CD4-positive, alpha-beta memory T cell (primary cell): ENCODE results near the gene OR10G6. TPM values are rescaled to one million over a fixed set of nuclear protein-coding genes. Genes with fewer than 3 reads are reported as not detected.
A peak's percentile ranks its signal among the peaks of the same experiment; 100 is the strongest.
"Not testable (repeated sequence)": the region's sequence is repeated elsewhere in the genome, so short reads cannot be mapped to it uniquely, and the experiment has no call there.

Experiments used
- CTCF ChIA-PET: fragments of 350-600 bp; sonication (Branson Sonifier 250); formaldehyde crosslinking; loops from one replicate; lab custom pipeline; 2021; ENCODE audit warnings: inconsistent platforms; ENCODE audit not compliant: partially characterized antibody; lab: Charles Lee
- POLR2A ChIA-PET: fragments of 350-600 bp; sonication (Branson Sonifier 250); formaldehyde crosslinking; loops from one replicate; lab custom pipeline; 2021; ENCODE audit not compliant: partially characterized antibody; lab: Charles Lee
- DNase-seq, 5 donors: peaks; one replicate each; pipeline versions ENCODE4 v3.0.0 to v3.0.0-alpha.2; 2020 to 2022; ENCODE audit warnings: mixed read lengths in 1 of 5
- H3K27ac ChIP-seq: one replicate; pipeline ENCODE4 v1.7.0; 2013; ENCODE audit warnings: low read depth, low read length
- H3K27me3 ChIP-seq: 2 replicates; pipeline ENCODE4 v1.7.0; 2013; ENCODE audit warnings: mild to moderate bottlenecking, low read length, moderate library complexity; ENCODE audit not compliant: insufficient read depth
- H3K36me3 ChIP-seq: 2 replicates; pipeline ENCODE4 v1.7.0; 2013; ENCODE audit warnings: mild to moderate bottlenecking, low read length, moderate library complexity; ENCODE audit not compliant: insufficient read depth
- H3K4me1 ChIP-seq: 2 replicates; pipeline ENCODE4 v1.7.0; 2013; ENCODE audit warnings: mild to moderate bottlenecking, low read length, moderate library complexity; ENCODE audit not compliant: insufficient read depth
- H3K4me3 ChIP-seq, 2 donors: one replicate each; pipeline ENCODE4 v1.7.0; 2013; ENCODE audit warnings: low read length in 2 of 2, mild to moderate bottlenecking in 1 of 2
- H3K9me3 ChIP-seq, 2 donors: one replicate each; pipeline ENCODE4 v1.7.0; 2013; ENCODE audit warnings: low read length in 2 of 2, control low read depth in 1 of 2; ENCODE audit not compliant: control insufficient read depth in 1 of 2
- H3K27ac Mint-ChIP-seq, 7 donors: one replicate each; pipeline ENCODE4 v1.8.0; 2020 to 2021; ENCODE audit warnings: mixed read lengths in 7 of 7, mild to moderate bottlenecking in 6 of 7, inconsistent platforms in 3 of 7, moderate library complexity in 3 of 7
- H3K27me3 Mint-ChIP-seq, 2 donors: one replicate each; pipeline ENCODE4 v1.8.0; 2020 to 2021; ENCODE audit warnings: mixed read lengths in 2 of 2
- H3K36me3 Mint-ChIP-seq, 2 donors: one replicate each; pipeline ENCODE4 v1.8.0; 2020 to 2021; ENCODE audit warnings: mixed read lengths in 2 of 2, inconsistent platforms in 1 of 2, mild to moderate bottlenecking in 1 of 2
- H3K4me1 Mint-ChIP-seq, 4 donors: one replicate each; pipeline ENCODE4 v1.8.0; 2020 to 2021; ENCODE audit warnings: mixed read lengths in 4 of 4, mild to moderate bottlenecking in 1 of 4
- H3K4me3 Mint-ChIP-seq, 8 donors: one replicate each; pipeline ENCODE4 v1.8.0; 2020 to 2021; ENCODE audit warnings: mixed read lengths in 8 of 8, mild to moderate bottlenecking in 7 of 8, moderate library complexity in 6 of 8, inconsistent platforms in 3 of 8
- H3K9me3 Mint-ChIP-seq, 8 donors: one replicate each; pipeline ENCODE4 v1.8.0; 2020 to 2021; ENCODE audit warnings: mixed read lengths in 8 of 8, mild to moderate bottlenecking in 5 of 8, inconsistent platforms in 3 of 8, moderate library complexity in 1 of 8
- intact Hi-C: fragments of 100-400 bp; cut with micrococcal nuclease; formaldehyde crosslinking; loops from one replicate; pipeline ENCODE4 v1.15.1; 2023
- polyA plus RNA-seq, 2 donors: library from polyadenylated mRNA; unstranded; fragments of 300-500 nt; fragmentation: Illumina TruSeq; gene quantifications; one replicate each; pipeline ENCODE4 v1.2.3, GENCODE V29; 2021
- total RNA-seq, 2 experiments: library from RNA; stranded (reverse); gene quantifications; one replicate each; pipeline ENCODE4 v1.2.3, GENCODE V29; 2021

The OR10G6 gene
- total RNA-seq (not detected), polyA plus RNA-seq (not detected)

- Mint-ChIP-seq H3K4me1 (no peaks in the 10 kb centered on the region), H3K4me3 (no peak within 1 kb of the TSS), H3K9me3 (no peaks in the 10 kb centered on the region), H3K36me3 (no peaks in the 10 kb centered on the region), H3K27ac (peak within 1 kb of the TSS in 1 of 7 donors; percentile 68), H3K27me3 (peaks cover 0 to 1% of the 10 kb centered on the region in 2 donors)
- Histone ChIP-seq H3K4me3 (no peak within 1 kb of the TSS), H3K4me1 (no peaks in the 10 kb centered on the region), H3K9me3 (no peaks in the 10 kb centered on the region), H3K27me3 (no peaks in the 10 kb centered on the region), H3K36me3 (no peaks in the 10 kb centered on the region), H3K27ac (no peak within 1 kb of the TSS)
- ChIA-PET CTCF (no interaction called here), POLR2A (no interaction called here)
- intact Hi-C loops: no loop called here
- no peak for DNase-seq
Observed at GRCh38 chr11:123995119-123995518, at the start of gene OR10G6. TSS of gene OR10G6 (minus strand) at chr11:123995161. CDS start at chr11:123995161, 0 bp downstream.

- Mint-ChIP-seq H3K36me3 (no peaks in the 10 kb centered on the region), H3K4me3 (no peak overlapping the region), H3K4me1 (no peaks in the 10 kb centered on the region), H3K9me3 (peaks cover 0 to 3% (median 0%) of the 10 kb centered on the region in 8 donors), H3K27me3 (peaks cover 0 to 1% of the 10 kb centered on the region in 2 donors), H3K27ac (no peak overlapping the region)
- intact Hi-C loops: no loop called here
- Histone ChIP-seq H3K27ac (no peak overlapping the region), H3K4me3 (no peak overlapping the region), H3K36me3 (no peaks in the 10 kb centered on the region), H3K27me3 (no peaks in the 10 kb centered on the region), H3K9me3 (no peaks in the 10 kb centered on the region), H3K4me1 (no peaks in the 10 kb centered on the region)
- no peak for DNase-seq
- POLR2A ChIA-PET: no interaction called here
- CTCF ChIA-PET: no interaction called here
Observed at GRCh38 chr11:124043420-124043819, 48.5 kb upstream of the OR10G6 start.

- Histone ChIP-seq H3K9me3 (no peaks in the 10 kb centered on the region), H3K27ac (no peak within 1 kb of the TSS), H3K4me1 (no peaks in the 10 kb centered on the region), H3K4me3 (no peak within 1 kb of the TSS), H3K36me3 (no peaks in the 10 kb centered on the region), H3K27me3 (no peaks in the 10 kb centered on the region)
- H3K9me3 Mint-ChIP-seq: peaks cover 0 to 3% (median 0%) of the 10 kb centered on the region in 8 donors
- H3K4me3 Mint-ChIP-seq: no peak within 1 kb of the TSS
- intact Hi-C loops: no loop called here
- peaks cover 0 to 2% of the 10 kb centered on the region in 2 donors for H3K27me3 Mint-ChIP-seq
- CTCF ChIA-PET: no interaction called here
- POLR2A ChIA-PET: no interaction called here
- H3K36me3 Mint-ChIP-seq: no peaks in the 10 kb centered on the region
- no peaks in the 10 kb centered on the region for H3K4me1 Mint-ChIP-seq
- DNase-seq: no peak
- H3K27ac Mint-ChIP-seq: no peak within 1 kb of the TSS
Observed at GRCh38 chr11:124041254-124041653, 46.3 kb upstream of the OR10G6 start, which contains the start of gene OR10G7. TSS of gene OR10G7 (minus strand) at chr11:124041325. CDS start at chr11:124039001, 2,324 bp downstream.

- H3K9me3 Mint-ChIP-seq: peaks cover 0 to 3% (median 0%) of the 10 kb centered on the region in 8 donors
Observed at GRCh38 chr11:124039557-124039956, 44.6 kb upstream of the OR10G6 start.

GRCh38 chr11:124036666-124037065 is 41.7 kb upstream of the OR10G6 start:
- no peak for DNase-seq
- H3K9me3 Mint-ChIP-seq: peaks cover 0 to 5% (median 0%) of the 10 kb centered on the region in 8 donors
- Histone ChIP-seq H3K36me3 (no peaks in the 10 kb centered on the region), H3K9me3 (no peaks in the 10 kb centered on the region), H3K27ac (no peak overlapping the region), H3K4me3 (no peak overlapping the region), H3K4me1 (no peaks in the 10 kb centered on the region), H3K27me3 (no peaks in the 10 kb centered on the region)
- peaks cover 6 to 8% of the 10 kb centered on the region in 2 donors for H3K27me3 Mint-ChIP-seq
- no peaks in the 10 kb centered on the region for H3K4me1 Mint-ChIP-seq
- H3K27ac Mint-ChIP-seq: no peak overlapping the region
- no peaks in the 10 kb centered on the region for H3K36me3 Mint-ChIP-seq
- no peak overlapping the region for H3K4me3 Mint-ChIP-seq
- CTCF ChIA-PET: no interaction called here
- POLR2A ChIA-PET: no interaction called here
- intact Hi-C loops: no loop called here

More at GRCh38 chr11:124039557-124039956, 44.6 kb upstream of the OR10G6 start:
- H3K9me3 ChIP-seq: no peaks in the 10 kb centered on the region
- no peaks in the 10 kb centered on the region for H3K36me3 Mint-ChIP-seq
- H3K4me1 Mint-ChIP-seq: no peaks in the 10 kb centered on the region
- no peaks in the 10 kb centered on the region for H3K4me1 ChIP-seq
- ChIA-PET CTCF (interaction anchor here (1.3 kb wide), 1 partner anchor 32 kb away, joined by 3 read pairs; no protein-coding TSS in a partner anchor), POLR2A (no interaction called here)
- no peak overlapping the region for H3K4me3 ChIP-seq
- no peak overlapping the region for H3K27ac ChIP-seq
- peaks cover 6 to 8% of the 10 kb centered on the region in 2 donors for H3K27me3 Mint-ChIP-seq
- no peaks in the 10 kb centered on the region for H3K27me3 ChIP-seq
- DNase-seq: no peak
- intact Hi-C loops: no loop called here
- no peaks in the 10 kb centered on the region for H3K36me3 ChIP-seq
- H3K4me3 Mint-ChIP-seq: no peak overlapping the region
- H3K27ac Mint-ChIP-seq: no peak overlapping the region

- no peaks in the 10 kb centered on the region for H3K36me3 ChIP-seq
- CTCF ChIA-PET: no interaction called here
- no peak within 1 kb of the TSS for H3K4me3 ChIP-seq
- DNase-seq: no peak
- Mint-ChIP-seq H3K4me1 (no peaks in the 10 kb centered on the region), H3K4me3 (no peak within 1 kb of the TSS), H3K9me3 (no peaks in the 10 kb centered on the region), H3K36me3 (no peaks in the 10 kb centered on the region), H3K27ac (no peak within 1 kb of the TSS), H3K27me3 (peaks cover 0 to 2% of the 10 kb centered on the region in 2 donors)
- no peak within 1 kb of the TSS for H3K27ac ChIP-seq
- intact Hi-C loops: no loop called here
- no peaks in the 10 kb centered on the region for H3K27me3 ChIP-seq
- no peaks in the 10 kb centered on the region for H3K9me3 ChIP-seq
- POLR2A ChIA-PET: no interaction called here
- H3K4me1 ChIP-seq: no peaks in the 10 kb centered on the region
Observed at GRCh38 chr11:124026498-124026897, 31.5 kb upstream of the OR10G6 start, which contains the start of gene OR10G8. TSS of gene OR10G8 (plus strand) at chr11:124026798. CDS start at chr11:124029623, 2,825 bp downstream.

- H3K4me3 ChIP-seq, H3K27ac Mint-ChIP-seq, H3K9me3 ChIP-seq, POLR2A ChIA-PET, CTCF ChIA-PET, H3K36me3 ChIP-seq, H3K4me3 Mint-ChIP-seq, H3K4me1 Mint-ChIP-seq, DNase-seq, H3K9me3 Mint-ChIP-seq, intact Hi-C loops, H3K36me3 Mint-ChIP-seq, H3K27ac ChIP-seq, H3K4me1 ChIP-seq, H3K27me3 Mint-ChIP-seq, H3K27me3 ChIP-seq: not testable (repeated sequence)
Observed at GRCh38 chr11:124015837-124016236, 20.9 kb upstream of the OR10G6 start.
